ENCODE data around the gene GGT5. TPM values are rescaled to one million over a fixed set of nuclear protein-coding genes. Genes with fewer than 3 reads are reported as not detected.

Gene GGT5
- total and polyA plus RNA-seq, 2 of the 13 experiments (the other 11 are each of a cell fraction or from before 2014, with no cell fraction given), result 0.69 to 3.1 TPM

GRCh38 chr22:24181088-24181995, 63.5 kb downstream of the GGT5 start, which contains the start of gene SUSD2 (continued):
- TF ChIP-seq, protein P1, sequence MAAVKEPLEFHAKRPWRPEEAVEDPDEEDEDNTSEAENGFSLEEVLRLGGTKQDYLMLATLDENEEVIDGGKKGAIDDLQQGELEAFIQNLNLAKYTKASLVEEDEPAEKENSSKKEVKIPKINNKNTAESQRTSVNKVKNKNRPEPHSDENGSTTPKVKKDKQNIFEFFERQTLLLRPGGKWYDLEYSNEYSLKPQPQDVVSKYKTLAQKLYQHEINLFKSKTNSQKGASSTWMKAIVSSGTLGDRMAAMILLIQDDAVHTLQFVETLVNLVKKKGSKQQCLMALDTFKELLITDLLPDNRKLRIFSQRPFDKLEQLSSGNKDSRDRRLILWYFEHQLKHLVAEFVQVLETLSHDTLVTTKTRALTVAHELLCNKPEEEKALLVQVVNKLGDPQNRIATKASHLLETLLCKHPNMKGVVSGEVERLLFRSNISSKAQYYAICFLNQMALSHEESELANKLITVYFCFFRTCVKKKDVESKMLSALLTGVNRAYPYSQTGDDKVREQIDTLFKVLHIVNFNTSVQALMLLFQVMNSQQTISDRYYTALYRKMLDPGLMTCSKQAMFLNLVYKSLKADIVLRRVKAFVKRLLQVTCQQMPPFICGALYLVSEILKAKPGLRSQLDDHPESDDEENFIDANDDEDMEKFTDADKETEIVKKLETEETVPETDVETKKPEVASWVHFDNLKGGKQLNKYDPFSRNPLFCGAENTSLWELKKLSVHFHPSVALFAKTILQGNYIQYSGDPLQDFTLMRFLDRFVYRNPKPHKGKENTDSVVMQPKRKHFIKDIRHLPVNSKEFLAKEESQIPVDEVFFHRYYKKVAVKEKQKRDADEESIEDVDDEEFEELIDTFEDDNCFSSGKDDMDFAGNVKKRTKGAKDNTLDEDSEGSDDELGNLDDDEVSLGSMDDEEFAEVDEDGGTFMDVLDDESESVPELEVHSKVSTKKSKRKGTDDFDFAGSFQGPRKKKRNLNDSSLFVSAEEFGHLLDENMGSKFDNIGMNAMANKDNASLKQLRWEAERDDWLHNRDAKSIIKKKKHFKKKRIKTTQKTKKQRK (IDR thresholded peaks at IDR 0.05; ENCODE audit: low read length), result no peak
- TF ChIP-seq, protein P2, sequence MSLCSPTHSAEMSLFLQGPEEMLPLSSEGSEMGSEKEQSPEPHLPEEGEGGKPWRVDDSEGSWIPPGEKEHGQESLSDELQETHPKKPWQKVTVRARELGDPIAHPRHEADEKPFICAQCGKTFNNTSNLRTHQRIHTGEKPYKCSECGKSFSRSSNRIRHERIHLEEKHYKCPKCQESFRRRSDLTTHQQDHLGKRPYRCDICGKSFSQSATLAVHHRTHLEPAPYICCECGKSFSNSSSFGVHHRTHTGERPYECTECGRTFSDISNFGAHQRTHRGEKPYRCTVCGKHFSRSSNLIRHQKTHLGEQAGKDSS (CRISPR knock-in tag; IDR thresholded peaks at IDR 0.05; ENCODE audit: borderline replicate concordance, low read depth), result peak; percentile 47; the same call in 1 of the 2 replicates
- TF ChIP-seq, protein P3, sequence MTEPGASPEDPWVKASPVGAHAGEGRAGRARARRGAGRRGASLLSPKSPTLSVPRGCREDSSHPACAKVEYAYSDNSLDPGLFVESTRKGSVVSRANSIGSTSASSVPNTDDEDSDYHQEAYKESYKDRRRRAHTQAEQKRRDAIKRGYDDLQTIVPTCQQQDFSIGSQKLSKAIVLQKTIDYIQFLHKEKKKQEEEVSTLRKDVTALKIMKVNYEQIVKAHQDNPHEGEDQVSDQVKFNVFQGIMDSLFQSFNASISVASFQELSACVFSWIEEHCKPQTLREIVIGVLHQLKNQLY (CRISPR knock-in tag; IDR thresholded peaks at IDR 0.05), result no peak
- TF ChIP-seq, protein P4, sequence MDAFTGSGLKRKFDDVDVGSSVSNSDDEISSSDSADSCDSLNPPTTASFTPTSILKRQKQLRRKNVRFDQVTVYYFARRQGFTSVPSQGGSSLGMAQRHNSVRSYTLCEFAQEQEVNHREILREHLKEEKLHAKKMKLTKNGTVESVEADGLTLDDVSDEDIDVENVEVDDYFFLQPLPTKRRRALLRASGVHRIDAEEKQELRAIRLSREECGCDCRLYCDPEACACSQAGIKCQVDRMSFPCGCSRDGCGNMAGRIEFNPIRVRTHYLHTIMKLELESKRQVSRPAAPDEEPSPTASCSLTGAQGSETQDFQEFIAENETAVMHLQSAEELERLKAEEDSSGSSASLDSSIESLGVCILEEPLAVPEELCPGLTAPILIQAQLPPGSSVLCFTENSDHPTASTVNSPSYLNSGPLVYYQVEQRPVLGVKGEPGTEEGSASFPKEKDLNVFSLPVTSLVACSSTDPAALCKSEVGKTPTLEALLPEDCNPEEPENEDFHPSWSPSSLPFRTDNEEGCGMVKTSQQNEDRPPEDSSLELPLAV (CRISPR knock-in tag; conservative IDR thresholded peaks at IDR 0.05; ENCODE audit: low read depth), result no peak
- TF ChIP-seq HDAC1 (CRISPR knock-in tag; IDR thresholded peaks at IDR 0.05) (peak; percentile 49), CENPT (CRISPR knock-in tag; IDR thresholded peaks at IDR 0.05; ENCODE audit: low read depth) (0 out of 2 replicates have a peak, but pooled peaks have one; percentile 33), PTBP1 (IDR thresholded peaks at IDR 0.05; ENCODE audit: low read depth, low read length, poor library complexity, severe bottlenecking) (peak; percentile 41), ZMYM3 (CRISPR knock-in tag; IDR thresholded peaks at IDR 0.05) (peak; percentile 74; the same call in 1 of the 2 replicates), POLR2AphosphoS5 (IDR thresholded peaks at IDR 0.05; ENCODE audit: low read depth, low read length) (0 out of 2 replicates have a peak, but pooled peaks have one; percentile 19), ZFP90 (CRISPR knock-in tag; IDR thresholded peaks at IDR 0.05; ENCODE audit: borderline replicate concordance) (0 out of 2 replicates have a peak, but pooled peaks have one; percentile 52), CEBPB (IDR thresholded peaks at IDR 0.05; ENCODE audit: borderline replicate concordance, low read depth, low read length) (no peak), HNF4A (CRISPR knock-in tag; IDR thresholded peaks at IDR 0.05) (peak; percentile 90), SALL2 (CRISPR knock-in tag; IDR thresholded peaks at IDR 0.05) (peak; percentile 79; the same call in 1 of the 2 replicates), BRD4 (CRISPR knock-in tag; IDR thresholded peaks at IDR 0.05) (peak; percentile 78; the same call in 1 of the 2 replicates), ZNF225 (CRISPR knock-in tag; IDR thresholded peaks at IDR 0.05) (peak; percentile 40; the same call in 1 of the 2 replicates), MTF1 (CRISPR knock-in tag; IDR thresholded peaks at IDR 0.05) (0 out of 2 replicates have a peak, but pooled peaks have one; percentile 24), RNF2 (conservative IDR thresholded peaks at IDR 0.05; ENCODE audit: low read depth) (no peak), ZNF547 (CRISPR knock-in tag; IDR thresholded peaks at IDR 0.05) (no peak), IKZF1 (IDR thresholded peaks at IDR 0.05) (no peak), LCORL (IDR thresholded peaks at IDR 0.05) (no peak), LCORL (CRISPR knock-in tag; IDR thresholded peaks at IDR 0.05) (peak; percentile 75), SP5 (CRISPR knock-in tag; IDR thresholded peaks at IDR 0.05; ENCODE audit: borderline replicate concordance, low read depth) (peak; percentile 43; the same call in 1 of the 2 replicates), ZNF773 (CRISPR knock-in tag; IDR thresholded peaks at IDR 0.05; ENCODE audit: borderline replicate concordance) (no peak), ADNP (CRISPR knock-in tag; IDR thresholded peaks at IDR 0.05) (no peak), HOXD1 (CRISPR knock-in tag; IDR thresholded peaks at IDR 0.05) (0 out of 2 replicates have a peak, but pooled peaks have one; percentile 36)

All from HepG2 (cell line).